OCI-LY7 (cell line): ENCODE results near the gene TCEANC2. TPM values are rescaled to one million over a fixed set of nuclear protein-coding genes. Genes with fewer than 3 reads are reported as not detected.

ENCODE experiments used
- BruUV-seq: library from RNA; stranded (reverse); fragments of 400-500 nt; replicated peaks from 2 replicates; lab custom pipeline; 2021; lab: Mats Ljungman, UMichigan
- CTCF ChIA-PET: fragments of 300-600 bp; sonication (Branson Sonifier 250); formaldehyde crosslinking; loops from one replicate; lab custom pipeline; 2022; ENCODE audit warnings: antibody characterized with exemption; ENCODE audit not compliant: unreplicated experiment; lab: Charles Lee
- POLR2A ChIA-PET: fragments of 300-600 bp; sonication (Branson Sonifier 250); formaldehyde crosslinking; loops from one replicate; lab custom pipeline; 2022; ENCODE audit warnings: antibody characterized with exemption; lab: Charles Lee
- DNase-seq: peaks from one replicate; pipeline ENCODE4 v3.0.0-alpha.2; 2015; ENCODE audit warnings: low spot score
- H2AFZ ChIP-seq: fragments of 200-600 bp; sonication (generic), shearing (Covaris generic); 2 replicates; pipeline ENCODE4 v1.6.1; 2014; ENCODE audit warnings: mild to moderate bottlenecking, antibody characterized with exemption, low read length, moderate library complexity
- H3K27ac ChIP-seq: fragments of 200-600 bp; sonication (generic); 2 replicates; pipeline ENCODE4 v1.5.1; 2014; ENCODE audit warnings: mixed run types, low read depth, mild to moderate bottlenecking, moderate library complexity, low read length, inconsistent platforms; ENCODE audit not compliant: poor library complexity, severe bottlenecking
- H3K36me3 ChIP-seq: fragments of 200-600 bp; sonication (generic); 2 replicates; pipeline ENCODE4 v1.6.1; 2014; ENCODE audit warnings: mild to moderate bottlenecking, antibody characterized with exemption, low read length, moderate library complexity, mixed read lengths; ENCODE audit not compliant: insufficient read depth
- H3K4me1 ChIP-seq: fragments of 200-600 bp; sonication (generic); 2 replicates; pipeline ENCODE4 v1.5.1; 2014; ENCODE audit warnings: mild to moderate bottlenecking, low read length; ENCODE audit not compliant: insufficient read depth, poor library complexity, severe bottlenecking
- H3K4me2 ChIP-seq: fragments of 200-600 bp; sonication (generic); 2 replicates; pipeline ENCODE4 v1.6.1; 2014; ENCODE audit warnings: mild to moderate bottlenecking, low read length
- H3K4me3 ChIP-seq: fragments of 200-600 bp; sonication (generic); 2 replicates; pipeline ENCODE4 v1.5.1; 2014; ENCODE audit warnings: mild to moderate bottlenecking, low read depth, low read length; ENCODE audit not compliant: poor library complexity, severe bottlenecking
- H3K79me2 ChIP-seq: fragments of 200-600 bp; sonication (generic); 2 replicates; pipeline ENCODE4 v1.6.1; 2016; ENCODE audit warnings: low read depth, mild to moderate bottlenecking, low read length, moderate library complexity, mixed read lengths; ENCODE audit not compliant: insufficient read depth
- H3K9me2 ChIP-seq: fragments of 200-600 bp; sonication (generic); 2 replicates; pipeline ENCODE4 v1.6.1; 2016; ENCODE audit warnings: mild to moderate bottlenecking, low read length, mixed read lengths; ENCODE audit not compliant: insufficient read depth
- H3K9me3 ChIP-seq: fragments of 200-600 bp; sonication (generic); 2 replicates; pipeline ENCODE4 v1.6.1; 2014; ENCODE audit warnings: mild to moderate bottlenecking, mixed run types, low read length, mixed read lengths
- H4K20me1 ChIP-seq: fragments of 200-600 bp; sonication (generic); 2 replicates; pipeline ENCODE4 v1.6.1; 2014; ENCODE audit warnings: mild to moderate bottlenecking, antibody characterized with exemption, low read length, moderate library complexity, mixed read lengths; ENCODE audit not compliant: insufficient read depth
- CTCF ChIP-seq: fragments of 200-600 bp; sonication (generic); conservative IDR thresholded peaks from 2 replicates; pipeline ENCODE4 v1.5.1; 2014; ENCODE audit warnings: mild to moderate bottlenecking, antibody characterized with exemption, low read length, moderate library complexity, mixed read lengths
- EZH2phosphoT487 ChIP-seq: fragments of 200-600 bp; sonication (generic); IDR thresholded peaks from 2 replicates; pipeline ENCODE4 v1.6.1; 2018; ENCODE audit warnings: low read depth, borderline replicate concordance, mild to moderate bottlenecking, mixed run types, antibody characterized with exemption, low read length, moderate library complexity, mixed read lengths
- intact Hi-C: fragments of 100-400 bp; cut with micrococcal nuclease; formaldehyde crosslinking; loops from one replicate; pipeline ENCODE4 v1.10.0; 2022; ENCODE audit not compliant: unreplicated experiment
- total RNA-seq, 2 experiments: library from RNA; depleted of rRNA in 1 of 2; stranded (reverse); fragments of >200 nt in 1 of 2; shearing (Covaris generic) in 1 of 2; gene quantifications; 2 replicates each; pipeline ENCODE4 v1.2.3, GENCODE V29; 2014 to 2022

TCEANC2 gene
- total RNA-seq, 2 experiments from 2014 or later = 5.1 to 9.5 TPM

GRCh38 chr1:54045496-54045895 lies 7.9 kb upstream of the TCEANC2 start:
- Histone ChIP-seq H3K27ac (no peak overlapping the region), H3K79me2 (peaks cover 48% of the 10 kb centered on the region; the same call in 1 of the 2 replicates), H3K4me2 (no peak overlapping the region), H3K4me1 (peaks cover 24% of the 10 kb centered on the region), H3K9me2 (no peaks in the 10 kb centered on the region), H3K36me3 (peaks cover 45% of the 10 kb centered on the region), H2AFZ (no peak overlapping the region), H4K20me1 (peaks cover 12% of the 10 kb centered on the region; the same call in 1 of the 2 replicates), H3K4me3 (no peak overlapping the region), H3K9me3 (no peaks in the 10 kb centered on the region)
- no peak for DNase-seq
- no TSS peak for BruUV-seq
- CTCF ChIA-PET = no interaction called here
- POLR2A ChIA-PET = no interaction called here
- TF ChIP-seq CTCF = no peak
- no peak for TF ChIP-seq EZH2phosphoT487
- intact Hi-C loops = no loop called here

- Histone ChIP-seq H3K79me2 (peaks cover 61% of the 10 kb centered on the region), H3K9me2 (no peaks in the 10 kb centered on the region), H3K36me3 (peaks cover 32% of the 10 kb centered on the region), H4K20me1 (peaks cover 16% of the 10 kb centered on the region; the same call in 1 of the 2 replicates), H2AFZ (no peak overlapping the region), H3K4me3 (no peak overlapping the region), H3K27ac (peak overlapping the region; percentile 13), H3K9me3 (no peaks in the 10 kb centered on the region), H3K4me1 (peaks cover 31% of the 10 kb centered on the region), H3K4me2 (peak overlapping the region; percentile 51; the same call in 1 of the 2 replicates)
- intact Hi-C loops = no loop called here
- TF ChIP-seq CTCF (no peak), EZH2phosphoT487 (no peak)
- no peak for DNase-seq
- POLR2A ChIA-PET = no interaction called here
- BruUV-seq = no TSS peak
- CTCF ChIA-PET = no interaction called here
These were observed 6.6 kb upstream of the TCEANC2 start for GRCh38 chr1:54046671-54047383.
